Fibroblast of the aortic adventitia (primary cell): ENCODE measurements around the gene C1QTNF12. TPM values are rescaled to one million over a fixed set of nuclear protein-coding genes. Genes with fewer than 3 reads are reported as not detected.

ENCODE experiments used
- DNase-seq: peaks from one replicate; pipeline ENCODE4 v3.0.0-alpha.2; 2010; ENCODE audit warnings: low read depth
- H3K4me3 ChIP-seq: 2 replicates; pipeline ENCODE4 v1.5.1; 2011; ENCODE audit warnings: low read depth, mild to moderate bottlenecking, control low read depth, low read length, moderate library complexity
- CTCF ChIP-seq: IDR thresholded peaks from 2 replicates; pipeline ENCODE4 v1.5.1; 2011; ENCODE audit warnings: mild to moderate bottlenecking, low read length, control low read depth, inconsistent platforms; ENCODE audit not compliant: insufficient read depth
- total RNA-seq: library from RNA; depleted of rRNA; stranded (reverse); fragments of >200 nt; gene quantifications from 2 replicates; pipeline ENCODE4 v1.2.3, GENCODE V29; 2012; ENCODE audit warnings: low replicate concordance

C1QTNF12 gene
- total RNA-seq, 1 donor: 1.4 TPM

- no peak for DNase-seq
These were observed 19.1 kb downstream of the C1QTNF12 start for GRCh38 chr1:1227386-1227785.

GRCh38 chr1:1226566-1227362, 19.8 kb downstream of the C1QTNF12 start:
- no peak for TF ChIP-seq CTCF
- DNase-seq: no peak

More at GRCh38 chr1:1227386-1227785, 19.1 kb downstream of the C1QTNF12 start:
- H3K4me3 ChIP-seq: no peak overlapping the region
- TF ChIP-seq CTCF: no peak

GRCh38 chr1:1225913-1226312, 20.6 kb downstream of the C1QTNF12 start:
- no peak for TF ChIP-seq CTCF
- no peak overlapping the region for H3K4me3 ChIP-seq
- DNase-seq: no peak

More at GRCh38 chr1:1226566-1227362, 19.8 kb downstream of the C1QTNF12 start:
- no peak overlapping the region for H3K4me3 ChIP-seq

- DNase-seq: no peak
- no peak for TF ChIP-seq CTCF
These were observed 21.2 kb downstream of the C1QTNF12 start for GRCh38 chr1:1225238-1225845.

GRCh38 chr1:1223891-1224290, 22.6 kb downstream of the C1QTNF12 start:
- no peak overlapping the region for H3K4me3 ChIP-seq
- no peak for TF ChIP-seq CTCF
- DNase-seq: no peak

More at GRCh38 chr1:1225238-1225845, 21.2 kb downstream of the C1QTNF12 start:
- H3K4me3 ChIP-seq: no peak overlapping the region

GRCh38 chr1:1223321-1223720, 23.2 kb downstream of the C1QTNF12 start:
- H3K4me3 ChIP-seq: no peak overlapping the region
- no peak for DNase-seq
- no peak for TF ChIP-seq CTCF
